Cardiac fibroblast (primary cell): Measurements from ENCODE around the gene SLC6A18.

ENCODE experiments used
- DNase-seq, 2 donors: peaks; one replicate each; pipeline versions ENCODE4 v3.0.0 to v3.0.0-alpha.2; 2010; ENCODE audit warnings: low read depth in 2 of 2
- H3K4me3 ChIP-seq, 2 donors: replicated peaks in 1 of 2; 1 replicate in 1 of 2; 2 replicates in 1 of 2; pipeline ENCODE4 v1.5.1; 2011; ENCODE audit warnings: low read depth in 2 of 2, low read length in 2 of 2, mild to moderate bottlenecking in 2 of 2, moderate library complexity in 1 of 2
- CTCF ChIP-seq: IDR thresholded peaks from one replicate; pipeline ENCODE4 v1.5.1; 2011; ENCODE audit warnings: low read depth, mild to moderate bottlenecking, low read length, inconsistent platforms

SLC6A18 gene

GRCh38 chr5:1187234-1187949, 37.8 kb upstream of the SLC6A18 start:
- DNase-seq: no peak
- no peak for TF ChIP-seq CTCF
- no peak overlapping the region for H3K4me3 ChIP-seq

GRCh38 chr5:1187950-1188334, 37.2 kb upstream of the SLC6A18 start:
- no peak for TF ChIP-seq CTCF
- no peak overlapping the region for H3K4me3 ChIP-seq
- no peak for DNase-seq

GRCh38 chr5:1188464-1188863, 36.7 kb upstream of the SLC6A18 start:
- no peak for TF ChIP-seq CTCF
- DNase-seq: no peak

GRCh38 chr5:1189269-1189668, 35.9 kb upstream of the SLC6A18 start:
- DNase-seq: no peak
- no peak for TF ChIP-seq CTCF
- H3K4me3 ChIP-seq: no peak overlapping the region

More at GRCh38 chr5:1188464-1188863, 36.7 kb upstream of the SLC6A18 start:
- H3K4me3 ChIP-seq: no peak overlapping the region

GRCh38 chr5:1190278-1190677, 34.9 kb upstream of the SLC6A18 start:
- DNase-seq: no peak
- no peak overlapping the region for H3K4me3 ChIP-seq
- TF ChIP-seq CTCF: no peak

- TF ChIP-seq CTCF: no peak
- no peak for DNase-seq
- H3K4me3 ChIP-seq: no peak overlapping the region
Observed at GRCh38 chr5:1190837-1191239, 34.3 kb upstream of the SLC6A18 start.
